Gastroesophageal sphincter (tissue), 4 donors: ENCODE results near the gene FBRSL1. TPM values are rescaled to one million over a fixed set of nuclear protein-coding genes. Genes with fewer than 3 reads are reported as not detected.
A peak's percentile ranks its signal among the peaks of the same experiment; 100 is the strongest.

ENCODE experiments used
- ATAC-seq: fragments of 150-250 bp; one replicate; pipeline ENCODE4 v1.9.1; 2016; ENCODE audit warnings: mild to moderate bottlenecking, moderate library complexity
- H3K27ac ChIP-seq, 4 donors: fragments of 200-600 bp; sonication (generic) in 3 of 4; 1 replicate in 3 of 4; 2 replicates in 1 of 4; pipeline ENCODE4 v1.5.1; 2016 to 2019
- H3K27me3 ChIP-seq: fragments of 200-600 bp; sonication (generic); one replicate; pipeline ENCODE4 v1.5.1; 2019
- H3K36me3 ChIP-seq, 2 donors: fragments of 200-600 bp; sonication (generic); one replicate each; pipeline ENCODE4 v1.5.1; 2019; ENCODE audit warnings: control low read depth in 1 of 2
- H3K4me1 ChIP-seq, 3 donors: fragments of 200-600 bp; sonication (generic); 1 replicate in 2 of 3; 2 replicates in 1 of 3; pipeline ENCODE4 v1.5.1; 2016 to 2019; ENCODE audit warnings: control low read depth in 2 of 3
- H3K4me3 ChIP-seq, 2 donors: fragments of 200-600 bp; sonication (generic); one replicate each; pipeline ENCODE4 v1.5.1; 2019; ENCODE audit warnings: mild to moderate bottlenecking in 1 of 2, moderate library complexity in 1 of 2
- H3K9me3 ChIP-seq, 3 donors: fragments of 200-600 bp; sonication (generic); one replicate each; pipeline ENCODE4 v1.5.1; 2017 to 2019; ENCODE audit warnings: control low read depth in 2 of 3
- CTCF ChIP-seq, 4 experiments: fragments of 200-600 bp in 2 of 4; fragments of 450-650 bp in 2 of 4; sonication (generic) in 1 of 4; IDR thresholded peaks; one replicate each; pipeline ENCODE4 v1.5.1; 2017 to 2019; ENCODE audit warnings: antibody characterized with exemption in 4 of 4, mild to moderate bottlenecking in 2 of 4, moderate library complexity in 2 of 4
- EP300 ChIP-seq: sonication (generic); formaldehyde crosslinking; IDR thresholded peaks from one replicate; pipeline ENCODE4 v1.6.1; 2017; ENCODE audit warnings: antibody characterized with exemption, mild to moderate bottlenecking
- POLR2A ChIP-seq, 2 donors: fragments of 450-650 bp; IDR thresholded peaks; one replicate each; pipeline ENCODE4 v1.6.1; 2017; ENCODE audit warnings: antibody characterized with exemption in 2 of 2, mild to moderate bottlenecking in 2 of 2, moderate library complexity in 1 of 2
- POLR2AphosphoS5 ChIP-seq: sonication (generic); formaldehyde crosslinking; IDR thresholded peaks from one replicate; pipeline ENCODE4 v1.6.1; 2017; ENCODE audit warnings: antibody characterized with exemption
- WGBS, 2 donors: methylation state at CpG; one replicate each; pipeline ENCODE4 v1.1.5; 2018; ENCODE audit warnings: low coverage in 1 of 2; 5-methylcytosine and 5-hydroxymethylcytosine counted together
- total RNA-seq, 4 donors: library from RNA; depleted of rRNA; stranded (reverse); fragments of >200 nt; gene quantifications; one replicate each; pipeline ENCODE4 v1.1.0, GENCODE V29; 2016

The FBRSL1 gene
- total RNA-seq, 4 donors from 2014 or later, result 8.5 to 24.7 (median 15.5) TPM

GRCh38 chr12:132510746-132511477 lies 21.0 kb downstream of the FBRSL1 start:
- H3K36me3 ChIP-seq, result peaks cover 0 to 76% of the 10 kb centered on the region in 2 donors
- 90% methylated on average over 4 of the region's 25 CpGs; no CpG with 5 or more reads in 1 of the 2 donors for WGBS, 2 donors
- no peak overlapping the region for H3K27ac ChIP-seq
- H3K4me1 ChIP-seq, result peaks cover 0 to 43% (median 13%) of the 10 kb centered on the region in 3 donors
- H3K4me3 ChIP-seq, result no peak overlapping the region
- TF ChIP-seq POLR2A (IDR thresholded peaks at IDR 0.05), result no peak
- ATAC-seq, result no peak
- H3K27me3 ChIP-seq, result no peaks in the 10 kb centered on the region
- H3K9me3 ChIP-seq, result peaks cover 0 to 6% (median 0%) of the 10 kb centered on the region in 3 donors

GRCh38 chr12:132511516-132512196 lies 21.7 kb downstream of the FBRSL1 start:
- Histone ChIP-seq H3K4me1 (peaks cover 0 to 36% (median 6%) of the 10 kb centered on the region in 3 donors), H3K27me3 (no peaks in the 10 kb centered on the region), H3K27ac (no peak overlapping the region), H3K36me3 (peaks cover 0 to 83% of the 10 kb centered on the region in 2 donors), H3K9me3 (peaks cover 0 to 12% (median 0%) of the 10 kb centered on the region in 3 donors), H3K4me3 (no peak overlapping the region)
- no peak for TF ChIP-seq POLR2A (IDR thresholded peaks at IDR 0.05)
- no peak for TF ChIP-seq CTCF (IDR thresholded peaks at IDR 0.05)
- no peak for TF ChIP-seq POLR2AphosphoS5
- TF ChIP-seq EP300, result no peak
- no peak for ATAC-seq
- 32 to 74% methylated on average over 3 to 4 of the region's 19 CpGs for WGBS, 2 donors

GRCh38 chr12:132512197-132513069 lies 22.5 kb downstream of the FBRSL1 start:
- no peak for ATAC-seq
- no peaks in the 10 kb centered on the region for H3K27me3 ChIP-seq
- peak overlapping the region in 1 of 4 donors; percentile 1 for H3K27ac ChIP-seq
- H3K9me3 ChIP-seq, result peaks cover 0 to 12% (median 0%) of the 10 kb centered on the region in 3 donors
- H3K4me1 ChIP-seq, result peaks cover 0 to 28% (median 0%) of the 10 kb centered on the region in 3 donors
- peaks cover 0 to 89% of the 10 kb centered on the region in 2 donors for H3K36me3 ChIP-seq
- H3K4me3 ChIP-seq, result no peak overlapping the region
- TF ChIP-seq CTCF (IDR thresholded peaks at IDR 0.05), result no peak
- TF ChIP-seq POLR2A (IDR thresholded peaks at IDR 0.05), result no peak
- no peak for TF ChIP-seq EP300
- no peak for TF ChIP-seq POLR2AphosphoS5
- WGBS, 2 donors, result 100% methylated on average over 2 of the region's 28 CpGs; no CpG with 5 or more reads in 1 of the 2 donors

GRCh38 chr12:132513070-132513398 lies 23.1 kb downstream of the FBRSL1 start:
- no peak for ATAC-seq
- Histone ChIP-seq H3K4me3 (no peak overlapping the region), H3K27ac (peak overlapping the region in 1 of 4 donors; percentile 1), H3K36me3 (peaks cover 0 to 92% of the 10 kb centered on the region in 2 donors), H3K9me3 (peaks cover 0 to 12% (median 0%) of the 10 kb centered on the region in 3 donors), H3K4me1 (peaks cover 0 to 26% (median 0%) of the 10 kb centered on the region in 3 donors), H3K27me3 (no peaks in the 10 kb centered on the region)
- 100% methylated on average over 1 of the region's 4 CpGs; no CpG with 5 or more reads in 1 of the 2 donors for WGBS, 2 donors
- TF ChIP-seq CTCF (IDR thresholded peaks at IDR 0.05) (no peak), POLR2A (IDR thresholded peaks at IDR 0.05) (no peak)
